GM12878 (cell line): ENCODE measurements around the gene VWA5B2. TPM values are rescaled to one million over a fixed set of nuclear protein-coding genes. Genes with fewer than 3 reads are reported as not detected.

ENCODE experiments used
- ATAC-seq: fragments of 200-7000 bp; cut with Tn5 transposase; 3 replicates; pipeline ENCODE4 v1.9.1; 2020; ENCODE audit warnings: mild to moderate bottlenecking, moderate library complexity
- BruUV-seq: library from RNA; stranded (reverse); fragments of 400-500 nt; replicated peaks from 2 replicates; lab custom pipeline; 2021; lab: Mats Ljungman, UMichigan
- CTCF ChIA-PET: fragments of 300-600 bp; sonication (Branson Sonifier 250); formaldehyde crosslinking; extraction: SDS; loops from one replicate; lab custom pipeline; 2021; ENCODE audit warnings: inconsistent platforms; lab: Yijun Ruan, JAX
- POLR2A ChIA-PET: fragments of 350-600 bp; formaldehyde crosslinking; extraction: SDS; loops from one replicate; lab custom pipeline; 2021; ENCODE audit warnings: inconsistent platforms; lab: Charles Lee
- RAD21 ChIA-PET: fragments of 300-600 bp; sonication (Branson Sonifier 250); formaldehyde crosslinking; loops from one replicate; lab custom pipeline; 2023; ENCODE audit warnings: antibody characterized with exemption; ENCODE audit not compliant: unreplicated experiment; lab: Charles Lee
- SMC1A ChIA-PET: fragments of 300-600 bp; sonication (Branson Sonifier 250); formaldehyde crosslinking; loops from one replicate; lab custom pipeline; 2023; ENCODE audit not compliant: unreplicated experiment, uncharacterized antibody; lab: Charles Lee
- DNase-seq: peaks from one replicate; pipeline ENCODE4 v3.0.0-alpha.2; 2011; ENCODE audit warnings: low read depth, low spot score
- FAIRE-seq: peaks from 3 replicates; lab custom pipeline; 2011; peaks lifted over from hg19 to GRCh38; lab: Jason Lieb, UNC
- H2AFZ ChIP-seq: 2 replicates; pipeline ENCODE4 v1.6.0; 2011; ENCODE audit warnings: low read depth, low read length, control low read depth; ENCODE audit not compliant: control insufficient read depth
- H3K27ac ChIP-seq: 2 replicates; pipeline ENCODE4 v1.5.1; 2011; ENCODE audit warnings: control low read depth; ENCODE audit not compliant: control insufficient read depth, insufficient read depth
- H3K27me3 ChIP-seq, 2 experiments: replicated peaks in 1 of 2; 2 replicates each; pipeline versions ENCODE4 v1.6.0 to v1.6.1; 2011; ENCODE audit warnings: low read length in 1 of 2; ENCODE audit not compliant: control insufficient read depth in 2 of 2, insufficient read depth in 2 of 2
- H3K36me3 ChIP-seq, 2 experiments: 2 replicates each; pipeline ENCODE4 v1.5.1; 2011; ENCODE audit warnings: low read length in 1 of 2; ENCODE audit not compliant: control insufficient read depth in 2 of 2, insufficient read depth in 2 of 2
- H3K4me1 ChIP-seq: 2 replicates; pipeline ENCODE4 v1.6.1; 2011; ENCODE audit warnings: mild to moderate bottlenecking, low read length, moderate library complexity, mixed read lengths; ENCODE audit not compliant: control insufficient read depth, insufficient read depth
- H3K4me2 ChIP-seq: 2 replicates; pipeline ENCODE4 v1.6.0; 2011; ENCODE audit warnings: control low read depth; ENCODE audit not compliant: control insufficient read depth, insufficient read depth
- H3K4me3 ChIP-seq: fragments of 200-600 bp; sonication (generic); 2 replicates; pipeline ENCODE4 v1.5.1; 2016
- H3K79me2 ChIP-seq: 2 replicates; pipeline ENCODE4 v1.6.0; 2011; ENCODE audit warnings: low read length; ENCODE audit not compliant: control insufficient read depth, insufficient read depth
- H3K9ac ChIP-seq: 2 replicates; pipeline ENCODE4 v1.8.0; 2011; ENCODE audit warnings: low read length, control low read depth, mixed read lengths; ENCODE audit not compliant: control insufficient read depth, insufficient read depth
- H3K9me3 ChIP-seq: replicated peaks from 3 replicates; pipeline ENCODE4 v1.5.1; 2011; ENCODE audit warnings: mild to moderate bottlenecking, low read length; ENCODE audit not compliant: control insufficient read depth, insufficient read depth
- H4K20me1 ChIP-seq: 2 replicates; pipeline ENCODE4 v1.6.0; 2011; ENCODE audit not compliant: control insufficient read depth, insufficient read depth
- POU2F2 ChIP-seq: IDR thresholded peaks from 3 replicates; pipeline ENCODE4 v1.6.1; 2011; ENCODE audit warnings: low read depth, mild to moderate bottlenecking, low read length, borderline replicate concordance
- TAF1 ChIP-seq: IDR thresholded peaks from 2 replicates; pipeline ENCODE4 v1.6.1; 2011; ENCODE audit warnings: mild to moderate bottlenecking, low read depth, low read length, borderline replicate concordance
- ZBTB40 ChIP-seq: fragments of 450-650 bp; IDR thresholded peaks from 2 replicates; pipeline ENCODE4 v1.6.1; 2016; ENCODE audit warnings: mild to moderate bottlenecking, moderate library complexity, borderline replicate concordance
- WGBS: methylation state at CpG from one replicate; pipeline ENCODE4 v1.1.6; 2016; ENCODE audit warnings: low lambda C conversion rate; ENCODE audit not compliant: insufficient replicate concordance, insufficient coverage; ENCODE audit errors: missing lambda C conversion rate; 5-methylcytosine and 5-hydroxymethylcytosine counted together
- in situ Hi-C: fragments of 300-500 bp; cut with MboI; formaldehyde crosslinking; loops from 9 replicates; pipeline ENCODE4 v1.14.3; 2018; ENCODE audit warnings: mixed read lengths
- intact Hi-C: fragments of 100-400 bp; cut with micrococcal nuclease; formaldehyde crosslinking; loops from one replicate; pipeline ENCODE4 v1.14.2; 2022; ENCODE audit not compliant: unreplicated experiment
- polyA plus RNA-seq, 11 experiments: library from polyadenylated mRNA; depleted of rRNA in 4 of 11; unstranded in 6 of 11; stranded (reverse) in 5 of 11; fragments of >200 nt; fragmentation: Nextera tagmentation in 4 of 11; fragmentation: Illumina TruSeq in 1 of 11; extraction: Ambion mirVana in 4 of 11; extraction: Trizol in 1 of 11; gene quantifications; 1 replicate in 1 of 11; 2 replicates in 10 of 11; pipeline versions ENCODE4 v1.2.1 to v1.2.3, GENCODE V29; 2011 to 2016; ENCODE audit warnings: inconsistent platforms in 2 of 11, missing spikeins in 2 of 11, low read depth in 1 of 11
- total RNA-seq, 4 experiments: library from RNA; depleted of rRNA in 3 of 4; stranded (reverse); fragments of >200 nt in 3 of 4; fragmentation: Illumina TruSeq in 1 of 4; extraction: Trizol in 1 of 4; gene quantifications; 2 replicates each; pipeline versions ENCODE4 v1.2.1 to v1.2.3, GENCODE V29; 2013 to 2021

VWA5B2 gene
- total and polyA plus RNA-seq, 10 of the 15 experiments (the other 5 are each of a cell fraction or from before 2014, with no cell fraction given), result 0.03 to 0.09 TPM; not detected in 8

GRCh38 chr3:184241141-184241446 lies 11.7 kb downstream of the VWA5B2 start:
- no peaks in the 10 kb centered on the region for H4K20me1 ChIP-seq
- no peak overlapping the region for H3K4me2 ChIP-seq
- ChIA-PET CTCF (interaction anchor here (1.2 to 1.3 kb wide), 2 partner anchors 9 to 14 kb away, joined by 4 to 5 read pairs; partner anchors contain the start of gene EEF1AKMT4), POLR2A (no interaction called here), RAD21 (interaction anchor here (1.1 kb wide), 1 partner anchor 11 kb away, joined by 4 read pairs; no protein-coding TSS in a partner anchor), SMC1A (no interaction called here)
- in situ Hi-C loops (no loop called here), intact Hi-C loops (no loop called here)
- no peak overlapping the region for H3K9ac ChIP-seq
- 88% methylated on average over 17 of the region's 17 CpGs for WGBS
- no peaks in the 10 kb centered on the region for H3K4me1 ChIP-seq
- no peaks in the 10 kb centered on the region for H3K9me3 ChIP-seq
- BruUV-seq, result no TSS peak
- no peak overlapping the region for H2AFZ ChIP-seq
- TF ChIP-seq ZBTB40 (no peak), TAF1 (no peak), POU2F2 (no peak)
- no peaks in the 10 kb centered on the region for H3K79me2 ChIP-seq
- no peak overlapping the region for H3K27ac ChIP-seq
- ATAC-seq (no peak), DNase-seq (no peak), FAIRE-seq (no peak)
- H3K27me3 ChIP-seq, result no peaks in the 10 kb centered on the region
- peaks cover 17 to 20% of the 10 kb centered on the region in 2 experiments for H3K36me3 ChIP-seq
- H3K4me3 ChIP-seq, result no peak overlapping the region
